Tibial nerve (tissue), 4 donors: ENCODE data around the gene SOST. TPM values are rescaled to one million over a fixed set of nuclear protein-coding genes. Genes with fewer than 3 reads are reported as not detected.

Experiments
- DNase-seq, 2 donors: peaks; one replicate each; pipeline ENCODE4 v3.0.0-alpha.2; 2019; ENCODE audit warnings: low spot score in 2 of 2
- H3K27ac ChIP-seq, 4 donors: fragments of 200-600 bp; sonication (generic) in 3 of 4; one replicate each; pipeline ENCODE4 v1.5.1; 2017 to 2019; ENCODE audit warnings: mild to moderate bottlenecking in 1 of 4
- H3K27me3 ChIP-seq, 2 donors: fragments of 200-600 bp; sonication (generic) in 1 of 2; one replicate each; pipeline versions ENCODE4 v1.5.1 to v1.6.0; 2017 to 2019
- H3K36me3 ChIP-seq, 3 donors: fragments of 200-600 bp; sonication (generic); one replicate each; pipeline ENCODE4 v1.5.1; 2018 to 2019
- H3K4me1 ChIP-seq, 4 donors: fragments of 200-600 bp; sonication (generic) in 3 of 4; one replicate each; pipeline ENCODE4 v1.5.1; 2017 to 2019
- H3K4me3 ChIP-seq, 4 donors: fragments of 200-600 bp; sonication (generic) in 3 of 4; one replicate each; pipeline ENCODE4 v1.5.1; 2017 to 2019; ENCODE audit warnings: mild to moderate bottlenecking in 1 of 4, moderate library complexity in 1 of 4
- H3K9me3 ChIP-seq, 4 donors: fragments of 200-600 bp; sonication (generic) in 3 of 4; one replicate each; pipeline ENCODE4 v1.5.1; 2017 to 2019
- EP300 ChIP-seq, 2 donors: sonication (generic); formaldehyde crosslinking; IDR thresholded peaks; one replicate each; pipeline ENCODE4 v1.6.1; 2017; ENCODE audit warnings: antibody characterized with exemption in 2 of 2, mild to moderate bottlenecking in 1 of 2
- POLR2A ChIP-seq, 2 donors: fragments of 450-650 bp; IDR thresholded peaks; one replicate each; pipeline ENCODE4 v1.6.1; 2017; ENCODE audit warnings: antibody characterized with exemption in 2 of 2, mild to moderate bottlenecking in 2 of 2, moderate library complexity in 2 of 2
- WGBS, 2 donors: methylation state at CpG; one replicate each; pipeline ENCODE4 v1.1.5; 2018; 5-methylcytosine and 5-hydroxymethylcytosine counted together
- total RNA-seq, 4 donors: library from RNA; depleted of rRNA; stranded (reverse); fragments of >200 nt; gene quantifications; one replicate each; pipeline ENCODE4 v1.1.0, GENCODE V29; 2016
- TF ChIP-seq, protein P1 (sequence below), 5 experiments: fragments of 200-600 bp in 3 of 5; fragments of 450-650 bp in 2 of 5; sonication (generic) in 3 of 5; IDR thresholded peaks; one replicate each; pipeline ENCODE4 v1.5.1; 2016 to 2019; ENCODE audit warnings: antibody characterized with exemption in 5 of 5, mild to moderate bottlenecking in 3 of 5, moderate library complexity in 2 of 5

The SOST gene
- total RNA-seq, 4 donors from 2014 or later = not detected

DNA sequence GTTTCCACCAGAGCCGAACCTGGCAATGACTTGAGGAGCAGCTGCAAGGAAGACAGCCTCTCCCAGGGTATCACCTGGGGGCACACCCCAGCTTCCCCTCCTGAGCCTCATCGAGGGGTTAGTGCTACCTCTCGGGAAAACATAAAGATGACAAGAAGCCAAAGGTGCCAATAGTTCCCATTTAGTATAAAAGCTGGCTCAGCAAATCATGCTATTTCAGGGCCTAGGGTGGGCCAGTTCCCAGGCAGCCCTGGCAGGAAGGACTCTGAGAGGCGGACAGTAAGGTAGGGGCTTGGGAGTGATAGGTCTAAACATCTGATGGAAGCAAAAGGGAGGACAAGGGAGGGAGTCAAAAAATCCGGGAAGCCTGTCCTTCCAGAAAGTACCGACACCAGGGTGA, 46.2 kb downstream of the SOST start:
- WGBS, 2 donors = 77 to 78% methylated on average over 6 of the region's 6 CpGs
- Histone ChIP-seq H3K4me1 (peaks cover 0 to 17% (median 4%) of the 10 kb centered on the region in 4 donors), H3K36me3 (no peaks in the 10 kb centered on the region), H3K9me3 (no peaks in the 10 kb centered on the region), H3K27ac (no peak overlapping the region), H3K4me3 (no peak overlapping the region), H3K27me3 (peaks cover 0 to 13% of the 10 kb centered on the region in 2 donors)
- TF ChIP-seq EP300 (IDR thresholded peaks at IDR 0.05) = no peak
- TF ChIP-seq, protein P1, sequence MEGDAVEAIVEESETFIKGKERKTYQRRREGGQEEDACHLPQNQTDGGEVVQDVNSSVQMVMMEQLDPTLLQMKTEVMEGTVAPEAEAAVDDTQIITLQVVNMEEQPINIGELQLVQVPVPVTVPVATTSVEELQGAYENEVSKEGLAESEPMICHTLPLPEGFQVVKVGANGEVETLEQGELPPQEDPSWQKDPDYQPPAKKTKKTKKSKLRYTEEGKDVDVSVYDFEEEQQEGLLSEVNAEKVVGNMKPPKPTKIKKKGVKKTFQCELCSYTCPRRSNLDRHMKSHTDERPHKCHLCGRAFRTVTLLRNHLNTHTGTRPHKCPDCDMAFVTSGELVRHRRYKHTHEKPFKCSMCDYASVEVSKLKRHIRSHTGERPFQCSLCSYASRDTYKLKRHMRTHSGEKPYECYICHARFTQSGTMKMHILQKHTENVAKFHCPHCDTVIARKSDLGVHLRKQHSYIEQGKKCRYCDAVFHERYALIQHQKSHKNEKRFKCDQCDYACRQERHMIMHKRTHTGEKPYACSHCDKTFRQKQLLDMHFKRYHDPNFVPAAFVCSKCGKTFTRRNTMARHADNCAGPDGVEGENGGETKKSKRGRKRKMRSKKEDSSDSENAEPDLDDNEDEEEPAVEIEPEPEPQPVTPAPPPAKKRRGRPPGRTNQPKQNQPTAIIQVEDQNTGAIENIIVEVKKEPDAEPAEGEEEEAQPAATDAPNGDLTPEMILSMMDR (IDR thresholded peaks at IDR 0.05) = no peak
- no peak for TF ChIP-seq POLR2A (IDR thresholded peaks at IDR 0.05)
- no peak for DNase-seq

DNA sequence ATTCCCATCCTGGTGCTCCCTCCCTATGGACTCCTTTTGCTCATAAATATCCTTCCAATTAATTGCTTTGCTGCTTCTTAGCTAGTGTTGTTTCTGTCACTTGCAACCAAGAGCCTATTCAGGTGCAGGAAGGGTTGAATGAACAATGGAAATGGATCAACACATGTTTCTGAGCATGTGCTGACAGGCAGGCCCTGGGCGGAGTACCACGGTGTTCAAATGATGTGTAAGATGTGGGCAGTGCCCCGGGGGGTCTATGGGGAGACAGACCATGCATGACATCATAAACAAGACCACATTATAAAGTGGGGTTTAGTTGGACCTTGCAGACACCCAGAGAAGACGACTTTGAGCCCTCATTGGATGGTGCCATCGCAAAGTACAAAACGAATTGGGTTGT, 48.5 kb downstream of the SOST start:
- Histone ChIP-seq H3K36me3 (no peaks in the 10 kb centered on the region), H3K27ac (no peak overlapping the region), H3K4me1 (peaks cover 0 to 17% (median 4%) of the 10 kb centered on the region in 4 donors), H3K27me3 (peaks cover 0 to 14% of the 10 kb centered on the region in 2 donors), H3K9me3 (no peaks in the 10 kb centered on the region), H3K4me3 (no peak overlapping the region)
- WGBS, 2 donors = 85% methylated on average over 6 of the region's 6 CpGs
- TF ChIP-seq POLR2A (IDR thresholded peaks at IDR 0.05) (no peak), EP300 (IDR thresholded peaks at IDR 0.05) (no peak)
- TF ChIP-seq, protein P1 (IDR thresholded peaks at IDR 0.05) = no peak
- DNase-seq = no peak

DNA sequence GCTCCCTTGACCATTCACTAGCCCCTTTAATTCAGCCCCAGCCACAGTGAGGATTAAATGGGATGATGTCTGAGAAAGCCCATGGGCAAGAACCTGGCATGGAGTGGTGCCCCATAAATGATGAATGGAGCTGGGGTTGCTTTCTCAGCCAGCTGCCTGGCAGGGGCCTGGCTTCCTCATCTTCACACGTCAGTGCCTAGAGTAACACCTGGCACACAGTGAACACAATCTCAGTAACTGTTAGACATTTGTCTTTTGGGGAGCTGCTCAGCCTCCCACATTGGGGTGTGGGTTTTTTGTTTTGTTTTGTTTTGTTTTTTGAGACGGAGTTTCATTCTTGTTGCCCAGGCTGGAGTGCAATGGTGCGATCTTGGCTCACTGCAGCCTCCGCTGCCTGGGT, 49.4 kb downstream of the SOST start:
- no peak for TF ChIP-seq EP300 (IDR thresholded peaks at IDR 0.05)
- peaks cover 0 to 19% of the 10 kb centered on the region in 2 donors for H3K27me3 ChIP-seq

DNA sequence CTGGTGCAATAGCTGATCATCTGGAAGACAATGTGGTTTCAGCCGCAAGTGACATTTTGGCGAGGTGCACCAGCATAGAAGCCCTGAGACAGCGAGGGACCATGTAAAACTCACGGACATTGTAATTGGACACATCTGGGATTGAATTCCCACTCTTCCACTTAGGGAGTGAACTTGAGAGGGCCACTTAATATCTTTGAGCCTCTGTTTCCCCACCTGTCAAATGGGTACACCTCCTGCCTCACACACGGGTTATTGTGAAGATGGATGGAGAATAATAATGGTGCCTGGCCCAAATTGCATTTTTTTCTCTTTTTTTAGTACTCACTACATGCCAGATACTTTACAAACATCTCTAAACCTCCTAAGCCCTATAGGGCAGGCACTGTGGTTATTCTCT, 51.4 kb downstream of the SOST start:
- Histone ChIP-seq H3K4me3 (no peak overlapping the region), H3K9me3 (no peaks in the 10 kb centered on the region), H3K27me3 (peaks cover 0 to 19% of the 10 kb centered on the region in 2 donors), H3K36me3 (no peaks in the 10 kb centered on the region), H3K4me1 (no peaks in the 10 kb centered on the region), H3K27ac (no peak overlapping the region)
- WGBS, 2 donors = 85 to 91% methylated on average over 5 of the region's 5 CpGs
- DNase-seq = no peak
- TF ChIP-seq POLR2A (IDR thresholded peaks at IDR 0.05) (no peak), EP300 (IDR thresholded peaks at IDR 0.05) (no peak)
- TF ChIP-seq, protein P1 (IDR thresholded peaks at IDR 0.05) = no peak

More for the DNA sequence above, 49.4 kb downstream of the SOST start:
- H3K36me3 ChIP-seq = no peaks in the 10 kb centered on the region
- no peak for DNase-seq
- H3K9me3 ChIP-seq = no peaks in the 10 kb centered on the region
- 91 to 93% methylated on average over 4 of the region's 4 CpGs for WGBS, 2 donors
- no peak overlapping the region for H3K27ac ChIP-seq
- H3K4me3 ChIP-seq = no peak overlapping the region
- peaks cover 0 to 15% (median 4%) of the 10 kb centered on the region in 4 donors for H3K4me1 ChIP-seq

DNA sequence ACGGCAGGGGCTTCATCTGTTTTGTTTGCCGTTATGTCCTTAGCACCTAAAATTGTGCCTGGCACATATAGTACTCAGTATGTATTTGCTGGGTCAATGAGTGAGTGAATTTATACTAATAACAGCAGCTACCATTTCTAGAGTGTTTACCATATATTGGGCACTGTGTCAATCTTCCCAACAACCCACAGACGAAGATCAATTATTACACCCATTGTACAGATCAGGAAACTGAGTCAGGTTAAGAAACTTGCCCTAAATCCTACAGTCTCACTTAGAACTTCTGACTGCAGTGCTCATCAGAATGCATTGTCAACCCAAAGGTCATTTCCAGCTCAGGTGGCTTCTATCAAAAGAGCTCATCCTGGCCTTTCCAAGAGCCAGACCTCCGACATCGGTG, 52.4 kb downstream of the SOST start:
- Histone ChIP-seq H3K4me3 (no peak overlapping the region), H3K36me3 (no peaks in the 10 kb centered on the region), H3K27me3 (peaks cover 0 to 13% of the 10 kb centered on the region in 2 donors), H3K4me1 (no peaks in the 10 kb centered on the region), H3K9me3 (no peaks in the 10 kb centered on the region), H3K27ac (no peak overlapping the region)
- DNase-seq = no peak
- WGBS, 2 donors = 80 to 90% methylated on average over 5 of the region's 5 CpGs
- TF ChIP-seq POLR2A (IDR thresholded peaks at IDR 0.05) = no peak
- TF ChIP-seq, protein P1 (IDR thresholded peaks at IDR 0.05) = no peak
- TF ChIP-seq EP300 (IDR thresholded peaks at IDR 0.05) = no peak

Other genes starting within 250 kb of the SOST start
- 1 to 10 TPM; 1.5 to 5.1 (median 3.8) TPM for gene ETV4, start 212.5 kb downstream of the SOST start, total RNA-seq
- 10 to 100 TPM in 1 of 4 donors, 1 to 10 TPM in 3; 4.2 to 12.5 (median 5.3) TPM for gene MEOX1, start 96.9 kb downstream of the SOST start, total RNA-seq
- gene DUSP3, start 20.2 kb upstream of the SOST start, total RNA-seq = 10 to 100 TPM; 38.6 to 50.1 (median 41.2) TPM
- gene CFAP97D1, start 21.6 kb upstream of the SOST start, total RNA-seq = under 1 TPM in 1 of 4 donors, not detected in 3; 0.42 TPM
- 10 to 100 TPM; 19.2 to 31.5 (median 22.1) TPM for gene MPP3, start 74.4 kb upstream of the SOST start, total RNA-seq
- gene CD300LG, start 88.4 kb upstream of the SOST start, total RNA-seq = 10 to 100 TPM in 1 of 4 donors, 1 to 10 TPM in 3; 4.0 to 12.9 (median 8.1) TPM
- 10 to 100 TPM in 2 of 4 donors, 1 to 10 TPM in 2; 4.2 to 22.9 (median 9.3) TPM for gene MPP2, start 148.7 kb upstream of the SOST start, total RNA-seq
- not detected for gene PPY, start 183.7 kb upstream of the SOST start, total RNA-seq
- gene PYY, start 195.1 kb upstream of the SOST start, total RNA-seq = 1 to 10 TPM in 1 of 4 donors, not detected in 3; 2.0 TPM
- gene NAGS, start 245.8 kb upstream of the SOST start, total RNA-seq = 1 to 10 TPM in 3 of 4 donors, under 1 TPM in 1; 0.84 to 7.2 (median 1.8) TPM